ENCODE measurements around the gene UBE2R2.
"Not testable (repeated sequence)": the region's sequence is repeated elsewhere in the genome, so short reads cannot be mapped to it uniquely, and the experiment has no call there.

UBE2R2 gene, protein sequence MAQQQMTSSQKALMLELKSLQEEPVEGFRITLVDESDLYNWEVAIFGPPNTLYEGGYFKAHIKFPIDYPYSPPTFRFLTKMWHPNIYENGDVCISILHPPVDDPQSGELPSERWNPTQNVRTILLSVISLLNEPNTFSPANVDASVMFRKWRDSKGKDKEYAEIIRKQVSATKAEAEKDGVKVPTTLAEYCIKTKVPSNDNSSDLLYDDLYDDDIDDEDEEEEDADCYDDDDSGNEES

GRCh38 chr9:33816327-33817252, at the start of gene UBE2R2:
Gene UBE2R2, plus strand, starts transcription at chr9:33817160. Its CDS starts 598 bp downstream, at chr9:33817758.
- peak; percentile 79 for DNase-seq (ENCODE audit: low read depth)

DNA sequence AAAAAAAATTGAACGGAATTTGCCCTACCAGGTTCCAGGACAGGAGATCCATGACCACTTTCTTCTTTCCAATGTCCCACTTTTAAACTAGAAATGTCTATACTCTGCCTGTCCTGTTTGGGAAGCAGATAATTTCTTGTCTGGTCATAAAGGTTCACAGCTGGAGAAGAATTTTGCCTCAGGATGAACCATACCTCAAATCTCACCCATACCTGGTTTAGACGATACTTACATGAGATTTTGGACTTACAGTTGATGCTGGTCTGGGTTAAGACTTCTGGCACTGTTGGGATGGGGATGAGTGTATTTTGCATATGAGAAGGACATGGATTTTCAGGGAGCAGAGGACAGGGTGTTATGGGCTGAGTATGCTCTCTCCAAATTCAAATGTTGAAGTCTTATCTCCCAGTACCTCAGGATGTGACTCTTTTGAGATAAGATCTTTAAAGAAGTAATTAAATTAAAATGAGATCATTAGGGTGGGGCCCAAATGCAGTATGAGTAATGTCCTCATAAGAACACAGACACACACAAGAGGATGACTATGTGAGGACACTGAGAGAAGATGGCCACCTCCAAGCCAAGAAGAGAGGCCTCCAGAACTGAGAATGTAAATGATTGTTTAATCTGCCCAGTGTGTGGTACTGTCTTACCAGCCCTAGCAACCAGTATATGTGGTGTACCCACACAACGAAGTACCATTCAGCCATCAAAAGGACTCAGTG, 46.6 kb upstream of the UBE2R2 start:
- DNase-seq (ENCODE audit: low read depth): not testable (repeated sequence)

DNA sequence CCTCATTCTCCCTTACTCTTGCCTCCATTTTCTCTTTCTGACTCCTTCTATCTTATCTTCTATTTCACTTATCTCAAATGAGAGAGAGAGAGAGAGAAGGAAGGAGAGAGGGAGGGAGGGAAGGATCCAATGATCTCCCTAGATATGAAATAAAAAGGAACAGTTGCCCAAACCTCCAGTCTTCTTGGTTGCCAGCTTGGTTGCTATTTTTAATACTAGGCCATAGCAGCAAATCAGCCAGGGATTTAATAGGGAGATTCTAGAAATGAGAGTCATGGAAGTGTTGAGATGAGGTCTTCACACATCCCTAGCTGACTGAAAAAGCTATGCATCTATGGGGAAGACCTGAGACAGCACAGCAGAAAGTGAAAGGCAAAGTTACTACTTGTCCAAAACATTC, 43.8 kb upstream of the UBE2R2 start:
- not testable (repeated sequence) for DNase-seq (ENCODE audit: low read depth)

- DNase-seq (ENCODE audit: low read depth): not testable (repeated sequence)
These were observed 42.8 kb upstream of the UBE2R2 start for GRCh38 chr9:33774074-33774659.

GRCh38 chr9:33776578-33776977, 40.4 kb upstream of the UBE2R2 start:
- no peak for DNase-seq (ENCODE audit: low read depth)

DNA sequence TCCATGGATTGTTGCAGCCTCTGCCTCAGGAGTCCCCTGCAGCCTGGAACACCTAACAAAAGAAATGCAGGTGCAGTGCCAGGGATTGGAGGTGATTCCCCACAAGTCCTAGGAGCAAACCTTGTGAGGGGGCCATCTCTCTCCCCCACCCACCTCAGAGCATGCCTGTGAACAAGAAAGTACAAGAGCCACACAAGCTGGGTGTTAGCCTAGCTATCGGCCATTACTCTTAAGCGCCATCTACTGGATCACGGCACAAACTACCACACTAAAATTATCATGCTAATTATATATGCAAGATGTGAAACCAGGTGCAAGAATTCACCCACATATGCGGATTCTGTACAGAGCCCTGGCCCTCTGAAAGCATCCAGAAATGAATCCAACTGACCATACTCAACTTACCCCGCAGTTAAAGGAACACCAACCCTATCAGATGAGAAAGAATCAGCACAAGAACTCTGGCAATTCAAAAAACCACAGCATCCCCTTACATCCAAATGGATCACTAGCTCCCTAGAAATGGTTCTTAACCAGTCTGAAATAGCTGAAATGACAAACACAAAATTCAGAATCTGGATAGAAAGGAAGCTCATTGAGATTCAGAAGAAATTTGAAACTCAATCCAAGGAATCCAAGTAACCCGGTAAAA, 38.1 kb upstream of the UBE2R2 start:
- no peak for DNase-seq (ENCODE audit: low read depth)

DNA sequence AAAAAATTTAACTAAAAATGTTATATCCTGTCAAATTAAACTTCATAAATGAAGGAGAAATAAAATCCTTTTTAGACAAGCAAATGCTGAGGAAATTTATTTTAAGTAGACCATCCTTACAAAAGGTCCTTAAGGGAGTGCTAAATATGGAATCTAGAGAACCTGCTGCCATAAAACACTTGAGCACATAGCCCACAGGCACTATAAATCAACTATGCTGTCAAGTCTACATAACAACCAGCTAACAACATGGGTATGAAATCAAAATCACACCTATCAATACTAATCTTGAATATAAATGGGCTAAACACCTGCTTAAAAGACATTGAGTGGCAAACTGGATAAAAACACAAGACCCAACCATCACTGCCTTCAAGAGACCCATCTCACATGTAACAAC, 36.7 kb upstream of the UBE2R2 start:
- DNase-seq (ENCODE audit: low read depth): no peak

- no peak for DNase-seq (ENCODE audit: low read depth)
These were observed 35.2 kb upstream of the UBE2R2 start for GRCh38 chr9:33781736-33782135.

DNA sequence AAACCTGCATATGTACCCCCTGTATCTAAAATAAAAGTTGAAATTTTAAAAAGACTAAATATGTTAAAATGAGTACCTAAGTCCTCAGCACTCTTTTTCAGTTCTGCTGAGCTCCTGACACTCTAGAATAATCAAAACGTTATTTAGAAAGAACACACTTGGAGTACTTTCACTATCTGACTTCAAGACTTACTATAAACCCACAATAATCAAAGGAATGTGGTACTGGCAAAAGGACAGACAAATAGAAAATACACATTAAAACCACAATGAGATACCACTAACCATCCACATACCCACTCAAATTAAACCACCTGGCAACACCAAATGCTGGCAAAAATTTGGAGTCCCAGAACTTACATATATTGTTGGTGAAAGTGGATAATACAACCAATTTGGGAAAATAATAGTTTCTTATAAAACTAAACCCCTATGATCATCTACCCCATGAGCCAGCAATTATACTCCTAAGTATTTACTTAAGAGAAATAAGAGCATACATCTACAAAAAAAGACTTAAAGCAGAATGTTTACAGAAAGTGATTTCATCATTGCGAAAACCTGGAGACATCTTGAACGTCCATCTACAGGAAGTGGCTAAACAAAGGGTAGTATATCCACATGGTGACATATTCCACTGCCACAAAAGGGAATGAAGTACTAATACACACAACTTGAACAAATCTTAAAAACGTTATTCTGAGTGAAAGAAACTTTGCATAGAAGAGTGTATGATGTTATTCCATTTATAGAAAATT, 34.4 kb upstream of the UBE2R2 start:
- DNase-seq (ENCODE audit: low read depth): no peak

DNA sequence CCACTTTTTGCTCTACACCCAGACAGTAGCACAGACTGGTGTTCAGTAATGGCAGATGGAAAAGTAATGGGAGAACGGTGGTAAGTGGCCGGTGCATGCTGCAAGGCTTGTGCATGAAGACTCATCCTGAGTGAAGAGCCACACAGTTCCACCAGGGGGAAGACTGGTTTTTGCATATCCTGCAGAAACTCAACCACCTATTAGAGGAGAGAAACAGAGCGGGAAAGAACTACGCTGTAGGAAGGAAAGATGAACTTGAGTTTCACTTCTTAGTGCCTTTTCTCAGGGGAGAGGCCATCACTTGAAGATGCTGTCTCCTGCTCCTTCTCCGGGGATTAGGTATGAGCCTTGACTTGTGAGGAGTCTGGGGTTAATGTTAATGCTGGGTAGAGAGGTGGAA, 31.0 kb upstream of the UBE2R2 start:
- no peak for DNase-seq (ENCODE audit: low read depth)

GRCh38 chr9:33786681-33787080, 30.3 kb upstream of the UBE2R2 start:
- no peak for DNase-seq (ENCODE audit: low read depth)

DNA sequence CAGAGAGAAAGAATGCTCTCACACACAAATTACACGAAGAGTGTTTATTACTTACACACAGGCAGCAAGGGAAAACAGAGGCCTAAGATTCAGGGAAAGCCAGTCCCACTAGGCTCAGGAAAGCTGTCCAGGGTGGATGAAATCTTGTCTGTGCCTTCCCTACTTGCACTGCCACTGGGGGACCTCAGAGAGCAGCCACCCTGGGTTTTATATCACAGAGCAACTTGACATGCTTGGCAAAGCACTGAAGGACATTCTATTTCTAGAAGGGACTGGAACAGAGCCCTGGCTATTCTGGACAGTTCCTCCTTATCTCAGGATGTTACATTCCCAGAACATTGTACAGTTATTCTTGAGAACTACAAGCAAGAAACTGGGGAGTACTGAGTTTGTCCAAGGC, 29.1 kb upstream of the UBE2R2 start:
- DNase-seq (ENCODE audit: low read depth): no peak

- DNase-seq (ENCODE audit: low read depth): not testable (repeated sequence)
These were observed 27.5 kb upstream of the UBE2R2 start for GRCh38 chr9:33789429-33789828.

GRCh38 chr9:33791117-33791516, 25.8 kb upstream of the UBE2R2 start:
- DNase-seq (ENCODE audit: low read depth): peak; percentile 38

GRCh38 chr9:33793496-33793895, 23.5 kb upstream of the UBE2R2 start:
- not testable (repeated sequence) for DNase-seq (ENCODE audit: low read depth)

DNA sequence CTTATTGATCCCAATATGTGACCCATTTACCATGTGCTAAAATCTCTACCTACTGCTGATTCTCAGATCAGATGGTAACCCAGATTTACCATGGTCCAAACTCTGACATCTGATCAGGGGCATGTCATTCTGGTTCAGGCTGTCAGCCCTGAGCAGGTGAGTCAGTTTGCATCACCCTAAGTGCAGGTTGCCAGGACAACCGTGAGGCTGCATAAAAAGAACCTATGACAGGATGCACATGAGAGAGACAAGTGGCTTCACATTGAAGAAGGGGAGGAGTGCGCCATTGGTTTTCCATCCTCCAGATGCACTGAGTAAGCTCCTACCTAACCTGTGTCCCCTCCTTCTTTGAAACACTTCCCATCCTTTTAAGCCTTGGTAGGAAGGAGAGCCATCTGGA, 22.4 kb upstream of the UBE2R2 start:
- DNase-seq (ENCODE audit: low read depth): no peak

GRCh38 chr9:33795281-33795680, 21.7 kb upstream of the UBE2R2 start, which contains the start of gene PRSS3:
Gene PRSS3, plus strand, starts transcription at chr9:33795561. Its CDS starts 13 bp downstream, at chr9:33795574.
- DNase-seq (ENCODE audit: low read depth): no peak

DNA sequence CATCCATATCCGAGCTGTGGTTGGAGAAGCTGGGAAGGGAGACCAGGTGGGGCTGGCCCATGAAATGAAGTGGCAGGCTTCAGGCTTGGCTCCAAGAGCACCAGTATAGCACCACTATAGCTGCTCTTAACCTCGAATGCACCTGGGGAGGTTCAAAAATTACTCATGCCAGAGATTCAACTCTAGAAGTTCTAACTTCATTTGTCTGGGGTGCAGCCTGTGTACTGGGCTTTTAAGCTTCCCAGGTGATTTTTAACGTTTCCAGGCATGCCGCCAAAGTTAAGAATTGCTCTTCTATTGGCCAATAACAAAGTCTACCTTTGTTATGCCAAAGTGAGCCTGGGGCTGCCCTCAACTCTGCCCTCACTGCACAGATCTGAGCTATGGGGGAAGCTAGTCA, 21.1 kb upstream of the UBE2R2 start:
- no peak for DNase-seq (ENCODE audit: low read depth)

DNA sequence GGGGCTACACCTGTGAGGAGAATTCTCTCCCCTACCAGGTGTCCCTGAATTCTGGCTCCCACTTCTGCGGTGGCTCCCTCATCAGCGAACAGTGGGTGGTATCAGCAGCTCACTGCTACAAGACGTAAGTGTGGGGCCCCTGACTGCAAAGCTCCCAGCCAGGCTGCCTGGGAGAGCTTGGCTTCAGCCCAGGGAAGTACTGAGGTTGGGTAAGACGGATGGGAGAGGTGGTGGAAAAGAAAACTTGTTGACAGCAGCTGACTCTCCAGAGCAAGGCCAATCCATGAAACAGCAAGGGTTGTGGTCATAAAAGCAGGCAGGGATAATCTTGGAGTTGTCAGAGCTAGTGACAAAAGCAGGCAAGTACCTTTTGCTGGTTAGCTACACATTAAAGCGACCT, 20.3 kb upstream of the UBE2R2 start:
- DNase-seq (ENCODE audit: low read depth): not testable (repeated sequence)

DNA sequence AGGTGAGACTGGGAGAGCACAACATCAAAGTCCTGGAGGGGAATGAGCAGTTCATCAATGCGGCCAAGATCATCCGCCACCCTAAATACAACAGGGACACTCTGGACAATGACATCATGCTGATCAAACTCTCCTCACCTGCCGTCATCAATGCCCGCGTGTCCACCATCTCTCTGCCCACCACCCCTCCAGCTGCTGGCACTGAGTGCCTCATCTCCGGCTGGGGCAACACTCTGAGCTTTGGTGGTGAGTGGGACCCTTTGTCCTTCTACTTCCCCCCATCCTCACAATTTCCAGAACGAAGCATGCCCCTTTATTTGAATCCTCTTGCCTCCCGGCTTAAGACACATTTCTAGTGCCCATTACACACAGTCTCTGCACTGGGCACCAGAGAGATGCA, 19.1 kb upstream of the UBE2R2 start:
- no peak for DNase-seq (ENCODE audit: low read depth)

DNA sequence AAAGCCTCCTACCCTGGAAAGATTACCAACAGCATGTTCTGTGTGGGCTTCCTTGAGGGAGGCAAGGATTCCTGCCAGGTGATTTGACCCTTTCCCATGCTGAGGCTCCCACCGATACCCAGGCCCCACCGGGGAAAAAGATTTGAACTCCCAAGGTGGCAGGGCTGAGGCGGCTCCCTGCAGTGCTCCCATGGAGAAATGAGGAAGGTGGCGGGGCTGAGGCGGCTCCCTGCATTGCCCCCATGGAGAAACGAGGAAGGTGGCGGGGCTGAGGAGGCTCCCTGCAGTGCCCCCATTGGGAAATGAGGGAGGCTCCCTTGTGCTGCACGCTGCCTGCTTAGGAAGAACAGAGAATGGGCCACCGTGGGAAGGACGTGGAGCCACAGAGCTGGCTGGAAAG, 18.4 kb upstream of the UBE2R2 start:
- DNase-seq (ENCODE audit: low read depth): no peak
